T-helper 2 cell treated with Interferon-gamma antibody and Interleukin-4, amounts not matched to agents 5 μg/mL and 100 μg/mL, for 36 hours (primary cell): ENCODE results near the gene GRM5.

Experiments
- DNase-seq: peaks from one replicate; pipeline ENCODE4 v3.0.0; 2021; ENCODE audit warnings: low spot score
- H3K27ac Mint-ChIP-seq: one replicate; pipeline ENCODE4 v1.8.0; 2021; ENCODE audit warnings: mild to moderate bottlenecking, mixed read lengths
- H3K27me3 Mint-ChIP-seq: one replicate; pipeline ENCODE4 v1.8.0; 2021; ENCODE audit warnings: low read depth, mixed read lengths
- H3K36me3 Mint-ChIP-seq: one replicate; pipeline ENCODE4 v1.8.0; 2021; ENCODE audit warnings: low read depth, mixed read lengths
- H3K4me1 Mint-ChIP-seq: one replicate; pipeline ENCODE4 v1.8.0; 2021; ENCODE audit warnings: low read depth, mixed read lengths
- H3K4me3 Mint-ChIP-seq: one replicate; pipeline ENCODE4 v1.8.0; 2022; ENCODE audit warnings: mild to moderate bottlenecking, moderate library complexity, mixed read lengths
- H3K9me3 Mint-ChIP-seq: one replicate; pipeline ENCODE4 v1.8.0; 2021; ENCODE audit warnings: mixed read lengths

GRM5 gene

DNA sequence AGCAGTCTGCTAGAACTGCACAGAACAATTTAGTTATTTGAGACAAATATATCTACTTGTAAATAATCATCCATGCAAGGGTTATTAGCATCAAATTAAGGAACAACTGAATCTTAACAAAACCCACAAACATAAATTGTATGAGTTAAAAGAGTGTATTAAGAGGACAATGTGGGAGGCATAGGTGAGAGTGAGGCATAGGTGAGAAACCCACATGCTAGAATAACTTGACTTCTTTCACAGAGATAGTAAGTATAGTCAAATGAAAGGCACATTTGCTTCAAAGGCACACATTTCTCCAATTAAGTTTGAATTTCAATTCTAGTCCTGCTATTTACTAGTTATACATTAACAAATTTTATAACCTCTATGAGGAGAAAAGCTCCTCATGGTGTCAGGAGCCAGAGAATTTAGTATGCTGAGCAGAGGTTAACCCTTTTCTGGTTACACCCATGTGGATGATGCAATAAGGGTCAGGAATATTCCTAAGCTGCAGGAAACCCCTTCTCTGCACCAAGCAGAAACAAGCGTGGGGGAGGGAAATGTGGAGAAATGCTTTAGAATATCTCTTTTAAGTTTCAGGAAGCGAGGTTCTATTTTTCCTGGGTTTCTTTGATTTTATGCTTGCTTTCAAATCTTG lies 264.2 kb downstream of the GRM5 start:
- no peak overlapping the region for H3K27ac Mint-ChIP-seq
- DNase-seq, result no peak
- H3K36me3 Mint-ChIP-seq, result no peaks in the 10 kb centered on the region
- H3K4me1 Mint-ChIP-seq, result no peaks in the 10 kb centered on the region
- H3K4me3 Mint-ChIP-seq, result no peak overlapping the region
- no peaks in the 10 kb centered on the region for H3K27me3 Mint-ChIP-seq
- no peaks in the 10 kb centered on the region for H3K9me3 Mint-ChIP-seq

DNA sequence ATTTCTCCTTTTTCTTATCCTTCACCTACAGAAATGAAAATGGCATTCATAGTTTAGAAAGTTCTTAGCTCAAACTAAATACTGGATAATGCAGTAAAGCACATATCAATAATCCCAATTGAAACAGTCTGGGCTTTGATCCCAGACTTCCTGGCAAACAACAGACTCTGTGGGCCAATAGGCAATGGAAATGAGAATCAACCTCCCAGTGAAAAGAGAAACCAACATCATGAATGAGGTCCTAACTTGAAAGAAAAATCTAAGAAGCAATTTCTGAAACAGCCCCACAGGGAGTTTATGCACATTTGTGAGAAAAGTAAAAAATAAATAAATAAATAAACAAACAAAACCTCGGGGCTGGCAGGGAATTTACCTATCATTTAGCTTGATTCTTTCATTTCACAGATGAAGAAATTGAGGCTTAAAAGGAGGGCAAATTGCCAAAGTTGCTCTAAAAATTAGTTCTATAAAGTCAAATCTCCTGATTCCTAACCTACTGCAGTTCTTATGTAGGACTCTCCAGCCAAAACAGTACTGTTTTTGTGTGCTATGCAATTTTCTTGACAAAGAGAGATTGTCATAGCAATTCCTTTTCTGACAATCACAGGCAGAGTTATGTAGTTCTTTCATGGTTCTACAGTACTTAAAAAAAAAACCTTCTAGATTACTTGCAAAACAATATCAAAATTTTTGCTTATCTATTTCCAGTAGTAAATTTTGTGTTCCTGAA lies 265.8 kb downstream of the GRM5 start:
- no peaks in the 10 kb centered on the region for H3K9me3 Mint-ChIP-seq
- H3K27me3 Mint-ChIP-seq, result no peaks in the 10 kb centered on the region

DNA sequence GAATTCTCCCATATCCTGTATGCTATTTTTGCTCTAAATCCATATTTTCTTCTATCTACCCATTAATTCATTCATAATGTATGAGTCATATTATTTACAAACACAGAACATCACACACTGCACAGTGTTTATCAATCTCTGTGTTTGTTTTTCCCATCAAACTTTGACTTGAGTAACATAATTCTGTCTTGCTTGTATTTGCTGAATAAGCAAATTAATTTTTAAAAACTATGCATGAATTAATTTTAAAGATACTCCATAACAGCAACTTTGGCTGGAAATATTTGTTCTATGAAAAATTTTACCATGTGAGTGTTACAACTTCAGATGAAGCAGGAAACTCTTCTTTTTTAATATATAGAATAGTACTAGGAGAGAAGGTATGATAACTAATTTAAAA lies 275.6 kb downstream of the GRM5 start:
- H3K4me1 Mint-ChIP-seq, result no peaks in the 10 kb centered on the region
- H3K36me3 Mint-ChIP-seq, result no peaks in the 10 kb centered on the region
- H3K27me3 Mint-ChIP-seq, result no peaks in the 10 kb centered on the region
- no peak overlapping the region for H3K4me3 Mint-ChIP-seq
- no peaks in the 10 kb centered on the region for H3K9me3 Mint-ChIP-seq
- DNase-seq, result no peak
- no peak overlapping the region for H3K27ac Mint-ChIP-seq

More for the DNA sequence above, 265.8 kb downstream of the GRM5 start:
- DNase-seq, result no peak
- no peaks in the 10 kb centered on the region for H3K36me3 Mint-ChIP-seq
- H3K4me1 Mint-ChIP-seq, result no peaks in the 10 kb centered on the region
- H3K4me3 Mint-ChIP-seq, result no peak overlapping the region
- no peak overlapping the region for H3K27ac Mint-ChIP-seq

DNA sequence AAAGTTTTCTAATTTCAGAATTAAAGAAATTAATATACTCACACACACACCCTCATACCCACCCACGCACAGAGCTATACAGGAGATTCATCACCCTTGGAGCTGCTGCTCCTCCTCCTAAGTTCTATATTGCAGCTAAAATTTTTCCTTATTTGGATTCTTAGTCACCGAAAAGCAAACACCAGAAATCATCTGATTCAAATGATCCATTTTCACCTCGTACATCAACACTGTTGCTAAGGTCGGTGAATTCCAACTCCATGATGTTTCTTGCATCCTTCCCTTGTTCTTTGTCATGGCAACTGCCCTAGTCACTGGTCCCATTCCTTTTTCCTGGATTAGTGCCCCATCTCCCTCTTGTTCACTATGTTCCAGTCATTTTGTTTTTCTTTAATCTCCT lies 286.2 kb downstream of the GRM5 start:
- DNase-seq, result no peak
- Mint-ChIP-seq H3K27me3 (no peaks in the 10 kb centered on the region), H3K4me1 (no peaks in the 10 kb centered on the region), H3K4me3 (no peak overlapping the region), H3K36me3 (no peaks in the 10 kb centered on the region), H3K9me3 (peaks cover 6% of the 10 kb centered on the region), H3K27ac (no peak overlapping the region)

DNA sequence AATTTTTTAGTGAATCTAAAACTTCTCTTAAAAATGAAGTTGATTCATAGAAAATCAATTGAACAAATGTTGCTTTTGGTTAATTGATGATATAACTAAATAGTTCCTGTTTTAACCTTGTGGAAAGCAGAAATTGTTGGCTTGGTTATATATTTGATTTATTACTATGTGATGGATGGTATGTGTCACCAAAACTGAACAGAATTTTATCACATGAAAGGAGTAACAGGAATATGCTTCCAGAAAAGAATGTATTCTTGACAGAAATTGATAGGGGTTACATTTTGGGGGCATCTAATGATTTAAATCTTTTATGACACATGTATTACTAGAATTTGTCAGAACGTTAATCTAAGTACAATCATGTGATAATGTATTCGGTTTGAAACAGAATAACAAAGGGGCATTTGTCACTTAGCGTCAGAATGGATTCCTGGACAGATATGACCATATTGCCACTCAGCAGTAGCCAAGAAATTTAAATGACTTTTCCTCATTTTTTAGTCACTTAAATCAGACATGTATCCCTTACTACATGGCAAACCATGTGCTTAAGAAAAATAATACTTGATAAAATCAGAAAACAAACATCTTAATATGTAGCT lies 295.2 kb downstream of the GRM5 start:
- Mint-ChIP-seq H3K4me3 (no peak overlapping the region), H3K27ac (no peak overlapping the region)

DNA sequence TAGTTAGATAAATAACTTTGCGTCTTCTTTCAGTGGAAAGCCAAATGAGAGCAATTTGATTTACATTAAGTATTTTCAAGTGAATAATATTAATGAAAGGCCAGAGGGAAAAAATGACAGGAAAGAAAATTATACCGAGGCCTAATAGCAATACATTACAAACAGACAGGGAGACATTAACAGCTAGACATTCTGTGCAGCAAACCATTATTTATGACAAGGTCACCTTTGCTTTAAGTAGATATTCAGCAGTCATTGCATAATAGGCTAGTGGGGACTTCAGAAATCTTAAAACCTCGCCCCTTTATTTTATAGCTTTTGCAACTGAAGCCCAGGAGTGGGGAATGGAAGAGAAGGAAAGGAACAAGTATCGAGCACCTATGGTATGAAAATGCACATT lies 321.6 kb downstream of the GRM5 start:
- H3K9me3 Mint-ChIP-seq, result no peaks in the 10 kb centered on the region

More for the DNA sequence above, 295.2 kb downstream of the GRM5 start:
- Mint-ChIP-seq H3K4me1 (no peaks in the 10 kb centered on the region), H3K27me3 (no peaks in the 10 kb centered on the region), H3K9me3 (no peaks in the 10 kb centered on the region), H3K36me3 (no peaks in the 10 kb centered on the region)
- DNase-seq, result no peak

DNA sequence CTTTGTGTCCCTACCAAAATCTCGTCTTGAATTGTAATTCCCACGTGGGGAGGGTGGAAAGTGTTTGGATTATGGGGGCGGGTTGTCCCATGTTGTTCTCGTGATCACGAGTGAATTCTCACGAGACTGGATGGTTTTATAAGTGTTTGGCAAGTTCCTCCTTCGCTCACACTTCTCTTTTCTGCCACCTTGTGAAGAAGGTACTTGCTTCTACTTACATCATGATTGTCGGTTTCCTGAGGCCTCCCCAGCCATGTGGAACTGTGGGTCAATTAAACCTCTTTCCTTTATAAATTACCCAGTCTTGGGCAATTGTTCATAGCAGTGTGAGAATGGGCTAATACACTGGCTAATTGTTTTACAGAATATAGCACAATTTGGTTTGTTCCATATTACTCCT lies 326.3 kb downstream of the GRM5 start:
- Mint-ChIP-seq H3K27me3 (no peaks in the 10 kb centered on the region), H3K36me3 (no peaks in the 10 kb centered on the region)

More for the DNA sequence above, 321.6 kb downstream of the GRM5 start:
- Mint-ChIP-seq H3K4me3 (no peak overlapping the region), H3K36me3 (no peaks in the 10 kb centered on the region), H3K27ac (no peak overlapping the region), H3K27me3 (no peaks in the 10 kb centered on the region), H3K4me1 (no peaks in the 10 kb centered on the region)
- DNase-seq, result no peak

DNA sequence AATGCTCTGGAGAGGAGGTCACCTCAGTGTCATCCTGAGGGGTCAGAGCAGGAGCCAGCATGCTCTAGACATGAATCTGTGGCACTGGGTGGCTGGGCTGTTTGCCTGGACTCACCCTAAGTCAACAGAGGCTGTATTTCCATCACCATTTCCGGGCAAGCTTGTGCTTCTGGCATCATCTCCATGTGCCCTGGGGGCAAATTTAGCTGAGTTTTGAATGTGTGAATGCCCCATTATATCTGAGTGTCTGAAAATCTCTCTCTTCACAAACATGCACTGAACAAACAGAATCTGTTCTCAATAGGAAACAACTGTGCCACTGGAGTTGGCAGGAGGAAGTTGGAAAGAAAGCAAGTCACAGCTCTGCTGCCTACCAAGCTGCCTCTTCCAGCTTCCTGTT lies 356.2 kb downstream of the GRM5 start:
- Mint-ChIP-seq H3K4me1 (no peaks in the 10 kb centered on the region), H3K36me3 (no peaks in the 10 kb centered on the region), H3K4me3 (no peak overlapping the region), H3K27ac (no peak overlapping the region), H3K9me3 (no peaks in the 10 kb centered on the region), H3K27me3 (no peaks in the 10 kb centered on the region)
- DNase-seq, result no peak

More for the DNA sequence above, 326.3 kb downstream of the GRM5 start:
- Mint-ChIP-seq H3K9me3 (no peaks in the 10 kb centered on the region), H3K4me1 (no peaks in the 10 kb centered on the region), H3K4me3 (no peak overlapping the region), H3K27ac (no peak overlapping the region)
- no peak for DNase-seq

DNA sequence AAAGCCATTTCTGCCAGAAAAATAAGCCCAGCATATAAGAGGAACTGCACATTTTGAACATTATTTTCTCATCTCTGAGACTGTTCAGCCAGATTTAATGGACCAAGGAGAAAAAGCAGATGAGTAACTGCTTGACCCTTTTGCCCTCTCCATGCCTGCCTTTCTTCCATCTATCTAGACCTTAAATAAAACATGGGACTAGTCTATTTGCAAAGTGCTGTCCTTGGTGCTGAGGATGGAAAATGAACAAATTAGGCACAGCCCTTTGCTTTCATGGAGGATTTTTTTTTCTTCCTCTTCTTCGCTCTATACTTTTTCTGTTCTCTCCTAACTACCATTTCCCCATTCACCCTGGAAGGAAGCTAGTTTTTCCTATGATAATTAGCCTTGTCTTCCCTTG lies 361.3 kb downstream of the GRM5 start:
- Mint-ChIP-seq H3K27ac (no peak overlapping the region), H3K4me1 (no peaks in the 10 kb centered on the region), H3K27me3 (no peaks in the 10 kb centered on the region), H3K4me3 (no peak overlapping the region), H3K36me3 (no peaks in the 10 kb centered on the region), H3K9me3 (no peaks in the 10 kb centered on the region)
- DNase-seq, result no peak

DNA sequence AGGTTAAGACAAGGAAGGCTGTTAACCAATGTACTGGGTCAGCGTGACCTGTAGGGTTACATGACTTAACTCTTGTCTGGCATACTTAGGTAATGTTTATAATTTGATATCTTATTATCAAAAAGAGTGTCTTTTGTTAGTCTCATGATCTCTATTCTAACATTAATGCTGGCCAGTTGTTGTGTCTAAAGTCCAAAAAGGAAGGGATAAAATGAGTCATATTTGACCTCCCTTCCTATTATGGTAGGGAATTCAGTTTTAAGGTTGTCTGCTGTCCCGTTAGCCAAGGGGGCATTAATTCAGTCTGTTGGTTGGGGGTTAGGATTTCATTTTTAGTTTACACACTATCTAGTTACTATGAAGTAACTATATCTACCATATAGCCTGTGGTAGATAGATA lies 364.0 kb downstream of the GRM5 start:
- Mint-ChIP-seq H3K36me3 (no peaks in the 10 kb centered on the region), H3K4me1 (no peaks in the 10 kb centered on the region)

DNA sequence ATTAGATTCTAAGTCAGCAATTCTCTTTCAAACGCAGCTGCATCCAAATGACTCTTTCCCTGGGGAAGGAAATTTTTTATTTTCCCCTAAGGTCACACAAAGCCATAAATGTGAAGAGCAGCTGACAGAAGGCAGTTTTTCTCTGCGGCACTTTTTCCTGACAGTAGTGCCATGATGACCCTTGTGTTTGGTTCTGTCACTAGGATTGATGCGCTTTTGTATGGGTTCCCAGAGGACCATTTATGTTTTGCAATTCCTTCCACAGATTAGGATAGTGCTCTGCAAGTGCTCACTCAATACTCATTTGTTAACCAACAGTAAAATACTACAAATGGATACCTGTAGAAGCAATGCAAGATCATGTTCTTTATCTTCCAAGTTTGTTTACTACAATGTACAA lies 368.6 kb downstream of the GRM5 start:
- H3K9me3 Mint-ChIP-seq, result no peaks in the 10 kb centered on the region
- peaks cover 1% of the 10 kb centered on the region for H3K27me3 Mint-ChIP-seq
- H3K4me3 Mint-ChIP-seq, result no peak overlapping the region
- H3K4me1 Mint-ChIP-seq, result no peaks in the 10 kb centered on the region
- DNase-seq, result no peak
- H3K27ac Mint-ChIP-seq, result no peak overlapping the region
- H3K36me3 Mint-ChIP-seq, result no peaks in the 10 kb centered on the region

More for the DNA sequence above, 364.0 kb downstream of the GRM5 start:
- Mint-ChIP-seq H3K9me3 (no peaks in the 10 kb centered on the region), H3K4me3 (no peak overlapping the region), H3K27me3 (no peaks in the 10 kb centered on the region), H3K27ac (no peak overlapping the region)
- DNase-seq, result no peak

DNA sequence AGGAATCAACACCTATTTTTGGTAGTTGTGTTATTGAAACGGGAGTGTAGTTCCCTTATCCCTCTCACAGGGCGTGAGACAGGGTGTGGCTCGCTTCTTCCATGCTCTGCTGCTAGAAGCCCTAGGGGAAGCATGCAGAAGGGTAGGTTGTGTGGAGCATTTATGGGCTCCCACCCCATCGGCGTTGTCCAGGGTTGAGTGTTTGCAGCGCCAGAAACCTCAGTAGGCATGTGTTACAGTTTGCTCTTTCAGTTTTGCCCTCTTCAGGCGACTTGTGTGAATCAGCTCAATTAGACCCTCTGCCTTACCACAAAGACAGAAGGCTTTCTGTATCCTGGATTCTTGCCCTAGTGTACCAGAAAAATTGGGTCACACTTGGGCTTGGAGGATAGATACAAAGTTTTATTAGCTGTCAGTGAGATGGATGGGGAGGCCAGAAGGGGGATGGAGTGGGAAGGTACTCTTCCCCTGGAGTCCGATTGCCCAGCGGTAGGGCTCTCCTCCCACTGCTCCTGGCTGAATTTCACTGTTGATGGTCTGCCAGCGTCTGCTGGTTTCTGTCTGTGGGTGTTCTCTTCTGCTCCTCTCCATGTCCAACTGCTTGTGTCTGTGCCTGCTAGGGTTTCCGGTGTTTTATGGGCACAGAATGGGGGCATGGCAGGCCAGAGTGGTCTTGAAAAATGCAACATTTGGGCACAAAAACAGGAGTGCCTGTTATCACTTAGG lies 369.9 kb downstream of the GRM5 start:
- Mint-ChIP-seq H3K9me3 (no peaks in the 10 kb centered on the region), H3K36me3 (no peaks in the 10 kb centered on the region), H3K27me3 (peaks cover 2% of the 10 kb centered on the region), H3K27ac (no peak overlapping the region), H3K4me3 (no peak overlapping the region), H3K4me1 (no peaks in the 10 kb centered on the region)
- DNase-seq, result no peak

DNA sequence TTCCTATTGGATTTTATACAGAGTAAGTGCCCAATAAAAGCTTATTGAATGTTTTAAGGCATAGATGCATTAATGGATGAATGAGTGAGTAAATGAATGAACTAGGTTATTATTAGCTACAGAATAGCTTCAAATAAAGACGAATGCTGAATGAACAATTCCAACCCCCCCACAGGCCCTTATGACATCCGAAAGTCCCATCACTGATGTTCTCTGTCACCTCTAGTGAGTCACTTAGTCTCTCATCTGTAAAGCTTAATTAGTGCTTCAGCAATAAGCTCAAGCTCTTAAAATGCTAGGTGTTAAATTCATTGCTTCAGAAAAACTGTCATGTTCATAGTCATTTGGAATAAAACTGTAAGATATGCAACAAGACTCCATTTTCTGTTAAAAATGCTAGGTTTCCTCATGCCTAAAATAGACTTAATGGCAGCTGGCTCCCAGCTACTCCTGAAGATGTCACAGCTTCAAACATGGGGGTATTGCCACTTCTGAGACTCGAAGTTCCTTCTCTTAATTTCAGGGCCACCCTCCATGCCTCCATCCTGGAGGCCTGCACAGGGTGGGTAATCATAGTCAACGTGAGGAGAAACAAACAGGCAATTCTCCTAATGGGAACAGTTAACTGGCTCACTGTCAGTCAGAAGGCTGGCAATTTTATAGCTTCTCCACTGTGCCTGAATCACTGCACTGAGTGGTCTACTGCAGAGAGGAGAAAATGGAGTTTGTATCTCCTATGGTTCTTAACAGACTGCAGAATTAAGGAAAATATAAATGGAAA lies 373.3 kb downstream of the GRM5 start:
- Mint-ChIP-seq H3K36me3 (no peaks in the 10 kb centered on the region), H3K27me3 (peaks cover 3% of the 10 kb centered on the region), H3K4me3 (no peak overlapping the region), H3K27ac (no peak overlapping the region), H3K4me1 (no peaks in the 10 kb centered on the region), H3K9me3 (no peaks in the 10 kb centered on the region)
- no peak for DNase-seq
